MM.1S (cell line): Measurements from ENCODE around the gene SMAD7.

Experiments
- EZH2 ChIP-seq: fragments of 300-600 bp; sonication (generic); optimal IDR thresholded peaks from 2 replicates; pipeline ENCODE3; 2017; ENCODE audit warnings: low read depth, mild to moderate bottlenecking, antibody characterized with exemption, low read length, mixed read lengths
- TF ChIP-seq, protein P1 (sequence below): fragments of 300-600 bp; sonication (generic); IDR thresholded peaks from 2 replicates; pipeline ENCODE4 v1.5.1; 2016; ENCODE audit warnings: antibody characterized with exemption, low read length, mixed read lengths

DNA sequence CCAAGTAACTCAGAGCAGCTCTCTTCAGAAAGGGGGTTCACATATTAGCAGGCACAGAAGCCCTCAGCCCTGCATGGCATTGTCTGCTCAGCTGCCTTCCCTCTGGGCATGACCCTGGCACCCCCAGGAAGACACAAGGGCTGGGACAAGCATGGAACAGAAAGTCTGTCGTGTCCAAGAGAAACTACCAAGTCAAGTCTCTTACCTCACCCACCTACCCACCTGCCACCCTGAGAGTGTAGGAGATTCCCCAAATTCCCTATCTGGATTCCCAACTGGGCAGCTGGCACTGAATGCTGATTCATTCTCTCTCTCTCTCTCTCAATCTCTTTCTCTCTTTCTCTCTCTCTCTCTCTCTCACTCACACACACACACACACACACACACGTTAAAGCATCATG is 21.6 kb downstream of the SMAD7 start:
- TF ChIP-seq, protein P1, sequence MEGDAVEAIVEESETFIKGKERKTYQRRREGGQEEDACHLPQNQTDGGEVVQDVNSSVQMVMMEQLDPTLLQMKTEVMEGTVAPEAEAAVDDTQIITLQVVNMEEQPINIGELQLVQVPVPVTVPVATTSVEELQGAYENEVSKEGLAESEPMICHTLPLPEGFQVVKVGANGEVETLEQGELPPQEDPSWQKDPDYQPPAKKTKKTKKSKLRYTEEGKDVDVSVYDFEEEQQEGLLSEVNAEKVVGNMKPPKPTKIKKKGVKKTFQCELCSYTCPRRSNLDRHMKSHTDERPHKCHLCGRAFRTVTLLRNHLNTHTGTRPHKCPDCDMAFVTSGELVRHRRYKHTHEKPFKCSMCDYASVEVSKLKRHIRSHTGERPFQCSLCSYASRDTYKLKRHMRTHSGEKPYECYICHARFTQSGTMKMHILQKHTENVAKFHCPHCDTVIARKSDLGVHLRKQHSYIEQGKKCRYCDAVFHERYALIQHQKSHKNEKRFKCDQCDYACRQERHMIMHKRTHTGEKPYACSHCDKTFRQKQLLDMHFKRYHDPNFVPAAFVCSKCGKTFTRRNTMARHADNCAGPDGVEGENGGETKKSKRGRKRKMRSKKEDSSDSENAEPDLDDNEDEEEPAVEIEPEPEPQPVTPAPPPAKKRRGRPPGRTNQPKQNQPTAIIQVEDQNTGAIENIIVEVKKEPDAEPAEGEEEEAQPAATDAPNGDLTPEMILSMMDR = no peak
- no peak for TF ChIP-seq EZH2
